SK-N-SH (cell line): Measurements from ENCODE around the gene ZFP90. TPM values are rescaled to one million over a fixed set of nuclear protein-coding genes. Genes with fewer than 3 reads are reported as not detected.
"Not testable (repeated sequence)": the region's sequence is repeated elsewhere in the genome, so short reads cannot be mapped to it uniquely, and the experiment has no call there.

ENCODE experiments used
- CTCF ChIA-PET: fragments of 300-600, 350-600 bp; formaldehyde crosslinking; extraction: SDS; loops from one replicate; lab custom pipeline; 2021; lab: Yijun Ruan, JAX
- POLR2A ChIA-PET: fragments of 350-600 bp; sonication (Branson Sonifier 250); formaldehyde crosslinking; extraction: SDS; loops from one replicate; lab custom pipeline; 2020; ENCODE audit warnings: antibody characterized with exemption, inconsistent platforms; lab: Yijun Ruan, JAX
- DNase-seq: peaks from one replicate; pipeline ENCODE4 v3.0.0; 2012
- H2AFZ ChIP-seq: fragments of 200-600 bp; sonication (generic); 2 replicates; pipeline ENCODE4 v1.8.1; 2016; ENCODE audit warnings: antibody characterized with exemption, mild to moderate bottlenecking, low read depth
- H3F3A ChIP-seq: fragments of 200-600 bp; sonication (generic); replicated peaks from 2 replicates; pipeline ENCODE3; 2016; ENCODE audit warnings: antibody characterized with exemption, mild to moderate bottlenecking; ENCODE audit not compliant: insufficient read depth
- H3K27ac ChIP-seq, 2 experiments: fragments of 200-500 bp in 1 of 2; fragments of 200-600 bp in 1 of 2; sonication (Bioruptor generic) in 1 of 2; sonication (generic), shearing (Covaris generic) in 1 of 2; 2 replicates each; pipeline versions ENCODE4 v1.5.1 to v1.6.1; 2014 to 2016; ENCODE audit warnings: low read depth in 2 of 2, inconsistent platforms in 1 of 2, low read length in 1 of 2, mild to moderate bottlenecking in 1 of 2, mixed read lengths in 1 of 2
- H3K27me3 ChIP-seq: fragments of 200-600 bp; sonication (generic), shearing (Covaris generic); 2 replicates; pipeline ENCODE4 v1.6.1; 2016; ENCODE audit warnings: mixed run types; ENCODE audit not compliant: insufficient read depth
- H3K36me3 ChIP-seq, 2 experiments: fragments of 200-500 bp in 1 of 2; fragments of 200-600 bp in 1 of 2; sonication (Bioruptor generic) in 1 of 2; sonication (generic) in 1 of 2; replicated peaks in 1 of 2; 2 replicates each; pipeline versions ENCODE3 to v1.5.1; 2014 to 2016; ENCODE audit warnings: low read length in 1 of 2, mild to moderate bottlenecking in 1 of 2; ENCODE audit not compliant: insufficient read depth in 2 of 2, control insufficient read depth in 1 of 2
- H3K4me1 ChIP-seq, 2 experiments: fragments of 200-500 bp in 1 of 2; fragments of 200-600 bp in 1 of 2; sonication (Bioruptor generic) in 1 of 2; sonication (generic), shearing (Covaris generic) in 1 of 2; 2 replicates each; pipeline versions ENCODE4 v1.5.1 to v1.6.1; 2014 to 2016; ENCODE audit warnings: low read depth in 1 of 2, low read length in 1 of 2, mixed run types in 1 of 2; ENCODE audit not compliant: insufficient read depth in 2 of 2, control insufficient read depth in 1 of 2
- H3K4me2 ChIP-seq: fragments of 200-600 bp; sonication (generic), shearing (Covaris generic); 2 replicates; pipeline ENCODE4 v1.6.1; 2017; ENCODE audit warnings: mixed run types
- H3K4me3 ChIP-seq, 2 experiments: fragments of 200-500 bp in 1 of 2; fragments of 200-600 bp in 1 of 2; sonication (Bioruptor generic) in 1 of 2; sonication (generic), shearing (Covaris generic) in 1 of 2; 2 replicates each; pipeline versions ENCODE4 v1.5.1 to v1.8.1; 2014 to 2016; ENCODE audit warnings: low read depth in 2 of 2, inconsistent platforms in 1 of 2, low read length in 1 of 2, mild to moderate bottlenecking in 1 of 2, mixed read lengths in 1 of 2, moderate library complexity in 1 of 2
- H3K79me2 ChIP-seq: fragments of 200-600 bp; sonication (generic); 2 replicates; pipeline ENCODE4 v1.8.1; 2017; ENCODE audit warnings: mild to moderate bottlenecking; ENCODE audit not compliant: insufficient read depth
- H3K9ac ChIP-seq: fragments of 200-600 bp; sonication (generic); 2 replicates; pipeline ENCODE4 v1.6.1; 2017; ENCODE audit warnings: mixed run types
- H3K9me2 ChIP-seq: fragments of 200-600 bp; sonication (generic); 2 replicates; pipeline ENCODE4 v1.6.1; 2017; ENCODE audit warnings: mixed run types
- H3K9me3 ChIP-seq: fragments of 200-600 bp; sonication (generic); 2 replicates; pipeline ENCODE4 v1.6.1; 2017; ENCODE audit warnings: mixed run types, mild to moderate bottlenecking, moderate library complexity
- H4K20me1 ChIP-seq: fragments of 200-600 bp; sonication (generic); 2 replicates; pipeline ENCODE4 v1.6.1; 2017; ENCODE audit warnings: mild to moderate bottlenecking, mixed run types; ENCODE audit not compliant: insufficient read depth
- GABPA ChIP-seq: IDR thresholded peaks from 2 replicates; pipeline ENCODE4 v1.4.0; 2012; ENCODE audit warnings: low read depth, mild to moderate bottlenecking
- JUND ChIP-seq: IDR thresholded peaks from 2 replicates; pipeline ENCODE4 v1.4.0; 2012
- MXI1 ChIP-seq: IDR thresholded peaks from 2 replicates; pipeline ENCODE4 v1.6.1; 2012; ENCODE audit warnings: mild to moderate bottlenecking, low read depth, low read length, improper control_type of control experiment
- POLR2AphosphoS5 ChIP-seq: IDR thresholded peaks from 2 replicates; pipeline ENCODE4 v1.6.1; 2012; ENCODE audit warnings: low read depth, low read length
- RAD21 ChIP-seq: IDR thresholded peaks from 2 replicates; pipeline ENCODE4 v1.6.1; 2012; ENCODE audit warnings: mild to moderate bottlenecking, low read length
- RXRA ChIP-seq: IDR thresholded peaks from 2 replicates; pipeline ENCODE4 v1.4.0; 2012; ENCODE audit warnings: low read depth, mild to moderate bottlenecking, borderline replicate concordance
- SIN3A ChIP-seq: IDR thresholded peaks from 2 replicates; pipeline ENCODE4 v1.6.1; 2012; ENCODE audit warnings: low read depth, mild to moderate bottlenecking, low read length, moderate library complexity, borderline replicate concordance
- SMC3 ChIP-seq: IDR thresholded peaks from 2 replicates; pipeline ENCODE4 v1.6.1; 2012; ENCODE audit warnings: low read depth, low read length, improper control_type of control experiment
- USF1 ChIP-seq: IDR thresholded peaks from 2 replicates; pipeline ENCODE4 v1.4.0; 2012; ENCODE audit warnings: low read depth, borderline replicate concordance
- YY1 ChIP-seq: IDR thresholded peaks from 2 replicates; pipeline ENCODE4 v1.4.0; 2012; ENCODE audit warnings: low read depth, mild to moderate bottlenecking
- WGBS: methylation state at CpG from one replicate; pipeline ENCODE4 v1.1.6; 2017; ENCODE audit warnings: low lambda C conversion rate; 5-methylcytosine and 5-hydroxymethylcytosine counted together
- polyA plus RNA-seq, 3 experiments: library from polyadenylated mRNA; depleted of rRNA; stranded (reverse); fragments of >200 nt; gene quantifications; 2 replicates each; pipeline ENCODE4 v1.2.3, GENCODE V29; 2012
- TF ChIP-seq, protein P1 (sequence below): fragments of 150-350 bp; IDR thresholded peaks from 2 replicates; pipeline ENCODE4 v1.6.1; 2017; ENCODE audit warnings: antibody characterized with exemption, low read length, low read depth, borderline replicate concordance

Gene ZFP90
- polyA plus RNA-seq, 1 of the 3 experiments (the other 2 are of a cell fraction) = 9.9 TPM

GRCh38 chr16:68560341-68560740 is 21.2 kb downstream of the ZFP90 start:
- H3K27me3 ChIP-seq, H3F3A ChIP-seq, DNase-seq, H3K9ac ChIP-seq, H3K9me2 ChIP-seq, H3K27ac ChIP-seq, H2AFZ ChIP-seq, CTCF ChIA-PET, POLR2A ChIA-PET, H4K20me1 ChIP-seq, H3K4me3 ChIP-seq, H3K79me2 ChIP-seq, H3K4me2 ChIP-seq, H3K4me1 ChIP-seq: not testable (repeated sequence)
- Histone ChIP-seq H3K9me3 (peaks cover 40% of the 10 kb centered on the region), H3K36me3 (peaks cover 56 to 78% of the 10 kb centered on the region in 2 experiments)
- WGBS = 100% methylated on average over 2 of the region's 2 CpGs

DNA sequence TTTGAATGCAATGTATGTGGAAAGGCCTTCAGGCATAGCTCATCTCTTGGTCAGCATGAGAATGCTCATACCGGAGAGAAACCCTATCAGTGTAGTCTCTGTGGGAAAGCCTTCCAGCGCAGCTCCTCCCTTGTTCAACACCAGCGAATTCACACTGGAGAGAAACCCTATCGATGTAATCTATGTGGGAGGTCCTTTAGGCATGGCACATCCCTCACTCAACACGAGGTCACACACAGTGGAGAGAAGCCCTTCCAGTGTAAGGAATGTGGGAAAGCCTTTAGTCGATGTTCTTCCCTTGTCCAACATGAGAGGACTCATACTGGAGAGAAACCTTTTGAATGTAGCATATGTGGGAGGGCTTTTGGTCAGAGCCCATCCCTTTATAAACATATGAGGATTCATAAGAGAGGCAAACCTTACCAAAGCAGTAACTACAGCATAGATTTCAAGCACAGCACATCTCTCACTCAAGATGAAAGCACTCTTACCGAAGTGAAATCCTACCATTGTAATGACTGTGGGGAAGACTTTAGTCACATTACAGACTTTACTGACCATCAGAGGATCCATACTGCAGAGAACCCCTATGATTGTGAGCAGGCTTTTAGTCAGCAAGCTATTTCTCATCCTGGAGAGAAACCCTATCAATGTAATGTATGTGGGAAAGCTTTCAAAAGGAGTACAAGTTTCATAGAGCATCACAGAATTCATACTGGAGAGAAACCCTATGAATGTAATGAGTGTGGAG is 24.7 kb downstream of the ZFP90 start:
- Histone ChIP-seq H3K9me3 (peaks cover 61% of the 10 kb centered on the region), H3K27ac (no peak overlapping the region), H3F3A (peaks cover 8% of the 10 kb centered on the region), H4K20me1 (no peaks in the 10 kb centered on the region), H3K27me3 (no peaks in the 10 kb centered on the region), H3K9me2 (no peaks in the 10 kb centered on the region), H3K79me2 (no peaks in the 10 kb centered on the region), H3K36me3 (peaks cover 42 to 52% of the 10 kb centered on the region in 2 experiments), H3K4me1 (no peaks in the 10 kb centered on the region), H2AFZ (no peak overlapping the region), H3K9ac (no peak overlapping the region), H3K4me3 (peak overlapping the region in 1 of 2 experiments; percentile 25; a peak in 1 of 4 replicates), H3K4me2 (no peak overlapping the region)
- no peak for DNase-seq
- POLR2A ChIA-PET = no interaction called here
- no peak for TF ChIP-seq YY1
- TF ChIP-seq RXRA = no peak
- no peak for TF ChIP-seq RAD21
- no peak for TF ChIP-seq MXI1
- TF ChIP-seq SMC3 = no peak
- no peak for TF ChIP-seq POLR2AphosphoS5
- no peak for TF ChIP-seq SIN3A
- no peak for TF ChIP-seq USF1
- TF ChIP-seq, protein P1, sequence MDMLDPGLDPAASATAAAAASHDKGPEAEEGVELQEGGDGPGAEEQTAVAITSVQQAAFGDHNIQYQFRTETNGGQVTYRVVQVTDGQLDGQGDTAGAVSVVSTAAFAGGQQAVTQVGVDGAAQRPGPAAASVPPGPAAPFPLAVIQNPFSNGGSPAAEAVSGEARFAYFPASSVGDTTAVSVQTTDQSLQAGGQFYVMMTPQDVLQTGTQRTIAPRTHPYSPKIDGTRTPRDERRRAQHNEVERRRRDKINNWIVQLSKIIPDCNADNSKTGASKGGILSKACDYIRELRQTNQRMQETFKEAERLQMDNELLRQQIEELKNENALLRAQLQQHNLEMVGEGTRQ = no peak
- TF ChIP-seq JUND = no peak
- TF ChIP-seq GABPA = no peak
- WGBS = 95% methylated on average over 7 of the region's 7 CpGs
- CTCF ChIA-PET = interaction anchor here (0.9 kb wide), 1 partner anchor 35 kb away, joined by 3 read pairs; no protein-coding TSS in a partner anchor
